GM13976 (cell line): ENCODE measurements around the gene CALHM1.

Experiments used
- DNase-seq: peaks from one replicate; pipeline ENCODE4 v3.0.0; 2012; ENCODE audit warnings: low spot score
- in situ Hi-C: fragments of 300-500 bp; cut with MboI; formaldehyde crosslinking; loops from one replicate; pipeline ENCODE4 v1.12.0; 2022; ENCODE audit warnings: low sequenced_read_pairs, mixed read lengths, inconsistent platforms; ENCODE audit not compliant: unreplicated experiment
- TF ChIP-seq, protein P1 (sequence below): IDR thresholded peaks from 2 replicates; pipeline ENCODE4 v1.5.1; 2012; ENCODE audit warnings: borderline replicate concordance, mild to moderate bottlenecking; ENCODE audit not compliant: insufficient read depth; ENCODE audit errors: extremely low read depth, missing control alignments, control extremely low read depth

Gene CALHM1

DNA sequence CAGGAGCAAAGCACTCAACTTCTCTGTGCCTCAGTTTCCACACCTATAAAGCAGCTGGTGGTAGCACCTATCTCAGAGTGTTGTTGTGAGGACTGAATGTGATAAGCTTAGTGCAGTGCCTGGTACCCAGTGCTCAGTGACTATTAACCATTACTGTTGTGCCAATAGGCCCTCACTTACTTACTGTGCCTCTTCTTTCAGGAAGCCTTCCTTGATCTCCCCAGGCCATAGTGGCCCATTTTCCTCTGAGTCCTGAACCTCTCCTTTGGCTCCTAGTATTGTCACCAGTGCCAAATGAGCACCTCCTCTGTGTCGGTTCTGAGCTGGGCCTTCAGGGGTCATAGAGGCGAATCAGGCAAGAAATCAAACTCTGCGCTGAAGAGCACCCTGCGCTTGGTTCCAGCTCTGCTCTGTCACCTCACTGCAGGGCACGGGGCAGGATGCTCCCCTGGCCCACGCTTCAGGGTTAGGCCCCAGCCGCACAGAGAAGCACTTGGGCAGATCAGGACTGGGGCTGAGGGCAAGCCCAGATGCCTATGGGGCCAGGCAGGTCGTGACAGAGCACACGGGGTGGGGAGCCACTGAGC lies 2.5 kb downstream of the CALHM1 start:
- in situ Hi-C loops = no loop called here
- TF ChIP-seq, protein P1, sequence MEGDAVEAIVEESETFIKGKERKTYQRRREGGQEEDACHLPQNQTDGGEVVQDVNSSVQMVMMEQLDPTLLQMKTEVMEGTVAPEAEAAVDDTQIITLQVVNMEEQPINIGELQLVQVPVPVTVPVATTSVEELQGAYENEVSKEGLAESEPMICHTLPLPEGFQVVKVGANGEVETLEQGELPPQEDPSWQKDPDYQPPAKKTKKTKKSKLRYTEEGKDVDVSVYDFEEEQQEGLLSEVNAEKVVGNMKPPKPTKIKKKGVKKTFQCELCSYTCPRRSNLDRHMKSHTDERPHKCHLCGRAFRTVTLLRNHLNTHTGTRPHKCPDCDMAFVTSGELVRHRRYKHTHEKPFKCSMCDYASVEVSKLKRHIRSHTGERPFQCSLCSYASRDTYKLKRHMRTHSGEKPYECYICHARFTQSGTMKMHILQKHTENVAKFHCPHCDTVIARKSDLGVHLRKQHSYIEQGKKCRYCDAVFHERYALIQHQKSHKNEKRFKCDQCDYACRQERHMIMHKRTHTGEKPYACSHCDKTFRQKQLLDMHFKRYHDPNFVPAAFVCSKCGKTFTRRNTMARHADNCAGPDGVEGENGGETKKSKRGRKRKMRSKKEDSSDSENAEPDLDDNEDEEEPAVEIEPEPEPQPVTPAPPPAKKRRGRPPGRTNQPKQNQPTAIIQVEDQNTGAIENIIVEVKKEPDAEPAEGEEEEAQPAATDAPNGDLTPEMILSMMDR = no peak
- no peak for DNase-seq

DNA sequence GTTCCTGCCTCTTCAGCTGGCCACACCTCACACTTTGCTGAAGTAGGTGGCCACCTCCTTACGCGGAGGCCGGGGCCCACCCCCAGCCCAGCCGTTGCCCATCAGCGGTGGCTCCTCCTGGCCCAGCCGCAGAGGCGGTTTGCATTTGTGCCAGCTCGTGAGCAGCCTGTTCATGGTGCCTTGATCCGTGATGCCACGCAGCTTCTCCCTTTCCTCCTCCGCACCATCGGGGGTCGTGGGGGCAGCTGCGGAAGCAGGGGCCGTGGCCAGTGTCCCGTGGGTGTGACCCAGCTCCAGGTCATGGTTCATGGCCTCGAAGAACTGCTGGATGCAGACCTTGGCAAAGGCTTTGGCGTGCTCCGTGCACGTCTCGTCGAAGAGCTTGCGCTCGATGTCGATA lies 3.5 kb downstream of the CALHM1 start:
- no peak for DNase-seq
- in situ Hi-C loops = no loop called here
- TF ChIP-seq, protein P1 = no peak

DNA sequence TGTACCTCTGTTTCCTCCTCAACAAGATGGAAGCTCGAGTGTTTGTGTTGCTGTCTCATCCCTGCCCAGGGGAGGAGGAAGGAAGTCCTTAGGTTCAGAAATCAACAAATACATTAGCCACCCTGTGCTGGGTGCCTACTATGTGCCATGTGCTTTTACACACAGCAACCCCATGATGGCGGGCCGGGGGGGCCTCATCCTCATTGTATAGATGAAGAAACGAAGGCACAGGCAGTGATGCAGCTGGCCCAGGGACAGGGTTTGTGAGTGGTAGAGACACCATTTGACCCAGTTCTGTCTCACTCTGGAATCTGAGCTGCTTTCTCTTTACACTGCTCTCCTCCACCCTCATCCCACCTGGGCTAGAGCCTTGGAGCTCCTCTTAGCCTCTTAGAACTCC lies 4.7 kb downstream of the CALHM1 start:
- in situ Hi-C loops = no loop called here
- no peak for DNase-seq
- TF ChIP-seq, protein P1 = no peak

GRCh38 chr10:103452506-103453230 lies 6.0 kb downstream of the CALHM1 start:
- TF ChIP-seq, protein P1 = no peak
- DNase-seq = no peak
- in situ Hi-C loops = no loop called here

DNA sequence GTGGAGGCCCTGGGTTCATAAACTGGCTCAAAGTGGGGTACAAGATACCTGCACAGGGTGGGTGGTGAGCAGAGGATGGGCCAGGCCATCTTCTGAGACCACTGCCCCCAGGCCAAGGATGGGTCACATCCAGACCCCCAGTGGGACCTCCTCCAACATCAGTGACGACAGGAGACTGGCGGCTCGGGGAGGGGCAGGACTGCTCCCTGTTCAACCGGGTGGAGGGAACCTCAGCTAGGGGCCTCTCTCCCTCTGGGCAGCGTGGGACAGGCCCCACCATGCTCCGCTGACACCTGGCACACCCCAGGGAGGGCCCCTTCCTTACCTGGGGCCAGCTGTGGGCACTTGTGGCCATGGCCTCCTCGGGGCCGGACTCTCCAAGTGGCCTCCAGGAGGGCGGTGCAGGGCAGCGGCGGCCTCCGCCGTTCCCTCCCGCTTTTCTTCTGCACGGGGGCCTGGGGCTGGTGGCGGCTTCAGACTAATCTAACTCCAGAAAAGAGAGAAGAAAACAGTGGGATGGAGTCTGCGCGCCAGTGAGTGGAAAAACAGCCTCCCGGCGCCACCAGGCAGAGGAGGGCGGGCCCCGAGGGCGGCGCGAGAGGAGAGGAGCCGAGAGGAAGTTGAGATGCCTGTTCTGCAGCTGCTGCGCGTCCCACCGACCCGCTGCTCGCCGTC lies 6.7 kb downstream of the CALHM1 start, which contains the start of gene CALHM2:
Gene CALHM2, minus strand, starts transcription at position 540 of the 675 bp plus-strand sequence. CDS start 2,429 bp downstream, outside the sequence.
- peak; percentile 92 for DNase-seq
- TF ChIP-seq, protein P1 = no peak
- in situ Hi-C loops = no loop called here

GRCh38 chr10:103451091-103451813 lies 7.4 kb downstream of the CALHM1 start:
- peak; percentile 67 for DNase-seq

More at GRCh38 chr10:103451091-103451813, 7.4 kb downstream of the CALHM1 start:
- in situ Hi-C loops = no loop called here
- TF ChIP-seq, protein P1 = no peak
